Activated T-helper 1 cell treated with anti-CD3 and anti-CD28 coated beads, Interleukin-12 subunit alpha, Interleukin-12 subunit beta, Interleukin-2, Interleukin-4 antibody, amounts not matched to agents 30 ng/mL and 10 ng/mL and 1 ng/mL, durations not matched to agents 14 hours and 24 hours and 36 hours (primary cell): ENCODE measurements around the gene MTF1. TPM values are rescaled to one million over a fixed set of nuclear protein-coding genes. Genes with fewer than 3 reads are reported as not detected.
A peak's percentile ranks its signal among the peaks of the same experiment; 100 is the strongest.

Experiments used
- DNase-seq: peaks from one replicate; pipeline ENCODE4 v3.0.0; 2021; ENCODE audit warnings: low spot score
- H3K27ac Mint-ChIP-seq: one replicate; pipeline ENCODE4 v1.8.0; 2021; ENCODE audit warnings: mild to moderate bottlenecking, mixed read lengths
- H3K27me3 Mint-ChIP-seq: one replicate; pipeline ENCODE4 v1.8.0; 2022; ENCODE audit warnings: mild to moderate bottlenecking, moderate library complexity, mixed read lengths; ENCODE audit not compliant: insufficient read depth
- H3K36me3 Mint-ChIP-seq: one replicate; pipeline ENCODE4 v1.8.0; 2021; ENCODE audit warnings: low read depth, mixed read lengths
- H3K4me1 Mint-ChIP-seq: one replicate; pipeline ENCODE4 v1.8.0; 2021; ENCODE audit warnings: low read depth, mixed read lengths
- H3K4me3 Mint-ChIP-seq: one replicate; pipeline ENCODE4 v1.8.0; 2021; ENCODE audit warnings: mild to moderate bottlenecking, moderate library complexity, mixed read lengths
- H3K9me3 Mint-ChIP-seq: one replicate; pipeline ENCODE4 v1.8.0; 2021; ENCODE audit warnings: mixed read lengths
- intact Hi-C: fragments of 100-400 bp; cut with micrococcal nuclease; formaldehyde crosslinking; loops from one replicate; pipeline ENCODE4 v1.15.1; 2024
- total RNA-seq: library from RNA; stranded (reverse); gene quantifications from 2 replicates; pipeline ENCODE4 v1.2.3, GENCODE V29; 2022

MTF1 gene
- total RNA-seq, 1 donor from 2014 or later = 31.7 TPM

DNA sequence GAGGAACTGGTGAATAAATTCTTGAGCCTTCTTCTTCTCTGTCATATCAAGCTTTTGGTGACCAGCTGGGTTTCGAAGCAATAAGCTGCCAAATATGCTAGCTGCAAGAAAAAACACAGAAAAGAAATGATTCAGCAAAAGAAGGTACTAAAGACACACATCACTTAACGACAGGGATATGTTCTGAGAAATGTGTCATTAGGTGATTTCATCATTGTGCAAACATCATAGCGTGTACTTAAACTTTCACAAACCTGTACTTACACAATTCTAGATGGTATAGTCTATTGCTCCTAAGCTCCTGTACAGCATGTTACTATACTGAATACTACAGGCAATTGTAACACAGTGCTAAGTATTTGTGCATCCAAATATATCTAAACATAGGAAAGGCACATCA, 2.9 kb upstream of the MTF1 start:
- Mint-ChIP-seq H3K36me3 (peaks cover 24% of the 10 kb centered on the region), H3K27ac (peak overlapping the region; percentile 46), H3K9me3 (no peaks in the 10 kb centered on the region), H3K27me3 (no peaks in the 10 kb centered on the region), H3K4me1 (peaks cover 29% of the 10 kb centered on the region), H3K4me3 (peak overlapping the region; percentile 46)
- intact Hi-C loops = loop anchor here (10.0 kb wide), 1 partner anchor 152 kb away; the partner anchor contains the start of gene UTP11
- DNase-seq = no peak

DNA sequence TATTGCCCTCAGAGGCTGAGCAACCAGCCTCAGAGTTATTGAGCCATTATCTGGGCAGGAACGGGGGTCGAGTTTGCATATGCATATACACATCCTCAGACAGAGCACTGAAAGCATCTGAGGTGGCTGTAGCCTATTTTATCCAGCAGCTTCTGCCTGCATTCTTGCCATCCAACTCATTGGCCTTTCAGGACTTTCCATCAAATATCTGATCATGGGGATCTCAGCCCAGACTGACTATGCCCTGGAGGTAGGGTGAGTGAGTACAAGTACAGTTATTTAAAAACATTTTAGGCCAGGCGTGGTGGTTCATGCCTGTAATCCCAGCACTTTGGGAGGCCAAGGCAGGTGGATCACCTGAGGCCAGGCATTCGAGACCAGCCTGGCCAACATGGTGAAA, 1.8 kb upstream of the MTF1 start:
- intact Hi-C loops = loop anchor here (10.0 kb wide), 1 partner anchor 154 kb away; the partner anchor contains the start of gene UTP11
- H3K27me3 Mint-ChIP-seq = no peaks in the 10 kb centered on the region
- peak overlapping the region; percentile 95 for H3K4me3 Mint-ChIP-seq

DNA sequence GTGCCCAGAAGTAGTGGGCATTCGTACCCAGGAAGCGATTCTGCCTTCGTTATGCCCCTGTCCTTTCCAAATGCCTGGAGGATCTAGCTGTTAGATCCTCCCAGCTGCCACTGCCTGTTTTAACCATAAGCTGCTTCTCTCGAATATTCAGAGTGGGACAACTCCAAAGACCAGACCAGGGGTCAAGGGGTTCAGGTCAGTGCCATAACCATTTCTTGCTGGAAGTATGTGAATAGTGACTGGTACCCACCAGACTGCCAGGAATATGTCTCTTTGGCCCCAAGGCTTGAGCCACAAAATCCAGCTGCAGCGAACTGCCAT, 914 bp upstream of the MTF1 start:
- intact Hi-C loops = loop anchor here (1.0 to 10.0 kb wide), 3 partner anchors 52 to 168 kb away; partner anchors contain the start of genes CDCA8, UTP11 and YRDC

More for the DNA sequence above, 1.8 kb upstream of the MTF1 start:
- H3K27ac Mint-ChIP-seq = no peak overlapping the region
- peaks cover 28% of the 10 kb centered on the region for H3K36me3 Mint-ChIP-seq
- no peak for DNase-seq
- no peaks in the 10 kb centered on the region for H3K9me3 Mint-ChIP-seq
- H3K4me1 Mint-ChIP-seq = peaks cover 31% of the 10 kb centered on the region

DNA sequence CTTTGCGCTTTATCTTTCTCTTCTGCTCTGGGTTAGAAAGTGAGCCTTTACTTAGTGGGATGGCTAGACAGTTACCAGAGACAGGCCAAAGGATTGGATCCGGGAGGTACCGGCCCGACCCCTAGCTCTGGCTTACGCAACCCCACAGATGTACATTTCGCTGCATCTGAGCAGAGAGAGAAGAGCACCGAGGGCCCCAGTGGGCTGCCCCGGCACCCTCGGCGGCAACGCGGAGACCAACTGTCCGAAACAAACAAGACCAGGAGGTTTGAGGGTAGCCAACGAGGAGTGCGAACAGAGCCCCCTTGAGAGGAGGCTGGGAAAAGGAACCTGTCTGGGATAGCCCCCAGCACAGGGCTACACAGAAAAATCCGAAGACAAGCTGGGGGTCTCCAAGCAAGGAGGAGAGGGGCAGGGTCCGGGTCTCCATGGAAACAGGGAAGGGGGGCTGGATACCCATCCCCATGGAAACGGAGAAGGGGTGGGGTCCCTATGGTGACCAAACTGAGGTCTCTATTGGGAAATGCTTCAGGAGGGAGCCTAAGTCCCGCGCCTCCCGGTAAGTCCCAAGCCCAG, 373 bp downstream of the MTF1 start:
- Mint-ChIP-seq H3K27ac (peak overlapping the region; percentile 99), H3K4me3 (peak overlapping the region; percentile 95), H3K9me3 (no peaks in the 10 kb centered on the region), H3K4me1 (peaks cover 36% of the 10 kb centered on the region), H3K27me3 (no peaks in the 10 kb centered on the region), H3K36me3 (peaks cover 26% of the 10 kb centered on the region)
- peak; percentile 3 for DNase-seq
- intact Hi-C loops = loop anchor here (1.0 to 5.0 kb wide), 4 partner anchors 48 to 382 kb away; no protein-coding TSS in a partner anchor

More for the DNA sequence above, 914 bp upstream of the MTF1 start:
- Mint-ChIP-seq H3K36me3 (peaks cover 27% of the 10 kb centered on the region), H3K4me3 (peak overlapping the region; percentile 95), H3K9me3 (no peaks in the 10 kb centered on the region), H3K4me1 (peaks cover 28% of the 10 kb centered on the region), H3K27ac (peak overlapping the region; percentile 99), H3K27me3 (no peaks in the 10 kb centered on the region)
- DNase-seq = no peak

DNA sequence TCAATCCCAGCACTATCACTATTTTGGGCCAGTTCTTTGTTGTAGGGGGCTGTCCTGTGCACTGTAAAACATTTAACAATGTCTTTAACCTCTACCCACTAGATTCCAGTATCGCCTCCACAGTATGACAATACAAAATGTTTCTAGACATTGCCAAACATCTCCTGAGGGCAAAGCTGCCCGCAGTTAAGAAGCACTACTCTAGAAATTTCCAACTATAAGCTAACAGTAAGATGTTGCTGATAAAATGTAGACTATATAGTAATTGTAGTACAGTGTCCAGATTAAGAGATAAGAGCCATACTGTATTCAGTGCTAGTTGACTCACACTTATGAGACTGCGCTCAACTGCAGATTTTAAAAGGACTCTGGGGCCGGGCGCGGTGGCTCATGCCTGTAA, 5.0 kb downstream of the MTF1 start:
- peaks cover 41% of the 10 kb centered on the region for H3K4me1 Mint-ChIP-seq
- intact Hi-C loops = no loop called here
- H3K9me3 Mint-ChIP-seq = no peaks in the 10 kb centered on the region
- no peaks in the 10 kb centered on the region for H3K27me3 Mint-ChIP-seq
- no peak overlapping the region for H3K4me3 Mint-ChIP-seq
- H3K36me3 Mint-ChIP-seq = peaks cover 26% of the 10 kb centered on the region
- DNase-seq = no peak
- H3K27ac Mint-ChIP-seq = no peak overlapping the region

DNA sequence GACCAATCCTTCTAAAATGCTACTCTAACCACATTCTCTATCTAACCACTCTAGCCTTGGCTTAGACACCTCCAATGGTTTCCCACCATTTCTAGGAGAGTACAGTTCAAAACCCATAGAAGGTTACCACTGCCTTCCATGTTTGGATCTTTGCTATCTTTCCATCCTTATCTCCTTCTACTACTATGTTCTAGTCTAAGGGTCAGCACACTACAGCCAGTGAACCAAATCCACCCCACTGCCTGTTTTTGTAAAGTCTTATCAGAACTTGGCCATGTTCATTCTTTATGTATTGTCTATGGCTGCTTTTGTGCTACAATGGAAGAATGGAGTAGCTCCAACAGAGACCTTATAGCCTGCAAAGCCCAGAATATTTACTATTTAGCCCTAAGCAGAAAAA, 6.2 kb downstream of the MTF1 start:
- H3K4me1 Mint-ChIP-seq = peaks cover 35% of the 10 kb centered on the region
- H3K36me3 Mint-ChIP-seq = peaks cover 30% of the 10 kb centered on the region
- H3K27me3 Mint-ChIP-seq = no peaks in the 10 kb centered on the region
- no peak overlapping the region for H3K4me3 Mint-ChIP-seq
- H3K27ac Mint-ChIP-seq = no peak overlapping the region
- H3K9me3 Mint-ChIP-seq = no peaks in the 10 kb centered on the region
- no peak for DNase-seq
- intact Hi-C loops = no loop called here

DNA sequence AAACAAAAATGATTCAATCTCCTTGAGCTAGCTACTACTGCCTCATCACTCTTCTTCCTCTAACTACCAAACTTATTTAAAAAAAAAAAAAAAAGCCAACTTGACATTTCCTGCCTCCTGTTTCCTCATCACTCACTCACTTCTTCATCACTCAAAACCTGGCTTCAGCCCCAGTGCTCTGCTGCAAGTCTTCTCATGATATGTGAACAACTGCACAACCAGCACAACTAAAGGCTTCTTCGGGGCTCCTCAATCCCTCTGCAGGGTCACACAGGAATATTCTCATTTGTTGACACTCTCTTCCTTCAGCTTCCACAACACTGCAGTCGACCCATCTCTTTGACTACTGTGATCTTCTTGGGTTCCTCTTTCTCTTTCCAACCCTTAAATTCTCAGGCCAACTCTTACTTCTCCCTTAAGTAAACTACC, 7.6 kb downstream of the MTF1 start:
- no peak for DNase-seq
- H3K4me1 Mint-ChIP-seq = peaks cover 28% of the 10 kb centered on the region
- no peak overlapping the region for H3K4me3 Mint-ChIP-seq
- no peaks in the 10 kb centered on the region for H3K27me3 Mint-ChIP-seq
- peaks cover 28% of the 10 kb centered on the region for H3K36me3 Mint-ChIP-seq
- H3K9me3 Mint-ChIP-seq = no peaks in the 10 kb centered on the region
- intact Hi-C loops = no loop called here
- H3K27ac Mint-ChIP-seq = no peak overlapping the region

DNA sequence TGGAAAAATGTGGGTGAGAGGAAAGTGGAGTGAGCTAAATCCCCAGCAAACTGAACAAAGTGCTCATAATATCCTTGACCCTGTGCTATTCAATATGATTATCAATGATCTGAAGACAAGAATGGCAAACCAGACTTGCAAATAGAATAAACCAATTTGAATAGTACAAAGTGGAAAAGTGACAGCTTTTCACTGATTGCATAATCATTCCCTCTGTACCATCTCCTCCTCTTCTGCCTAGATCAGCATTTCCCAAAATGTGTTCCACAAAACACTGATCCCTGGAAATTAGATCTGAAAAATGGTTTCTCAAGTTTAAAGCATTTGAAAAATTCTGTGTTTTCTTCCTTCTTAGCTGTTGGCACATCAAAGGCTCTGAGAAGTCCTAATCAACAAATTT, 8.1 kb downstream of the MTF1 start:
- H3K27ac Mint-ChIP-seq = no peak overlapping the region

DNA sequence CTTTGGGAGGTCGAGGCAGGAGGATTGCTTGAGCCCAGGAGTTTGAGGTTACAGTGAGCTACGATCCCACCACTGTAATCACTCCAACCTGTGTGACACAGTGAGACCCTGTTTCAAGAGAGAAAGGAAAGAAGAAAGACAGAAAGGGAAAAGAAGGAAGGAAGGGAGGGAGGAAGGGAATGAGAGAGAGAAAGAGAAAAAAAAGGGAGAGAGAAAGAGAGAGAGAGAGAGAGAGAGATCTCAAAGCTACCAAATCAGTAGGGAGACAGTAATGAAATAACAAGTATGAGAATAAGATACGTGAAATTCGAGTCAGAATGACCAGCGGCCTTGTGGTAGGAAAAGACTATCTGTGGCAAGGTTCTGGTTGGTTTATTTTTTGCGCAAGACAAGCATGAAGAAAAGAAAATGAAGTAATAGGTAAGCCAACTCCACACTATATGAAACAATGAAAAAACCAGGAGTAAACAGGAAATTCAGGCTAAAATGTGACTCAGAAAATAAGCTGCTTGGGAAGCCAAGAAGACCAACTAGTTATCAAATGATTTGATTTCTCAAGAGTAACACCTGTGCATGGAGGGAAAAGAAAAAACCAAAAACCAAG, 8.9 kb downstream of the MTF1 start:
- no peak overlapping the region for H3K4me3 Mint-ChIP-seq
- DNase-seq = no peak
- intact Hi-C loops = no loop called here
- no peaks in the 10 kb centered on the region for H3K9me3 Mint-ChIP-seq
- H3K4me1 Mint-ChIP-seq = peaks cover 35% of the 10 kb centered on the region
- H3K27ac Mint-ChIP-seq = no peak overlapping the region
- H3K36me3 Mint-ChIP-seq = peaks cover 30% of the 10 kb centered on the region
- no peaks in the 10 kb centered on the region for H3K27me3 Mint-ChIP-seq

More for the DNA sequence above, 8.1 kb downstream of the MTF1 start:
- no peaks in the 10 kb centered on the region for H3K27me3 Mint-ChIP-seq
- H3K9me3 Mint-ChIP-seq = no peaks in the 10 kb centered on the region
- DNase-seq = no peak
- H3K36me3 Mint-ChIP-seq = peaks cover 26% of the 10 kb centered on the region
- H3K4me1 Mint-ChIP-seq = peaks cover 34% of the 10 kb centered on the region
- no peak overlapping the region for H3K4me3 Mint-ChIP-seq
- intact Hi-C loops = no loop called here

DNA sequence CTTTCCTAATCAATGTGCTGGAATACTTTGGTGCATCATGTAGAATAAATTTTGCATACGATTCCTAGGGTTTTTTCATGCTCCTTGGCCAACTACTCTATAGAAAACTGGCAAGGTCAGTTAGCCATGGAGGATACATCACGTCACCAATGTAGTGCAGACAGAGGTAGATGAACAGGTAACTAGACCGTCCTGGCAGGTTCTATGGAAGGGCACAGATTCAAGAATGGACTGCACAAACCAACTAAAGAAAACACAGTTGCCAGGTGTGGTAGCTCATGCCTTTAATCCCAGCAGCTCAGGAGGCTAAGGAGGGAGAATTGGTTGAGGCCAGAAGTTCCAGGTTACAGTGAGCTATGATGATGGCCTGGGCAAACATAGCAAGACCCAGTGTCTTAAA, 9.9 kb downstream of the MTF1 start:
- H3K4me3 Mint-ChIP-seq = no peak overlapping the region
- no peaks in the 10 kb centered on the region for H3K9me3 Mint-ChIP-seq
- peaks cover 32% of the 10 kb centered on the region for H3K36me3 Mint-ChIP-seq
- H3K27me3 Mint-ChIP-seq = no peaks in the 10 kb centered on the region
- intact Hi-C loops = no loop called here
- H3K4me1 Mint-ChIP-seq = peaks cover 36% of the 10 kb centered on the region
- H3K27ac Mint-ChIP-seq = no peak overlapping the region
- no peak for DNase-seq

DNA sequence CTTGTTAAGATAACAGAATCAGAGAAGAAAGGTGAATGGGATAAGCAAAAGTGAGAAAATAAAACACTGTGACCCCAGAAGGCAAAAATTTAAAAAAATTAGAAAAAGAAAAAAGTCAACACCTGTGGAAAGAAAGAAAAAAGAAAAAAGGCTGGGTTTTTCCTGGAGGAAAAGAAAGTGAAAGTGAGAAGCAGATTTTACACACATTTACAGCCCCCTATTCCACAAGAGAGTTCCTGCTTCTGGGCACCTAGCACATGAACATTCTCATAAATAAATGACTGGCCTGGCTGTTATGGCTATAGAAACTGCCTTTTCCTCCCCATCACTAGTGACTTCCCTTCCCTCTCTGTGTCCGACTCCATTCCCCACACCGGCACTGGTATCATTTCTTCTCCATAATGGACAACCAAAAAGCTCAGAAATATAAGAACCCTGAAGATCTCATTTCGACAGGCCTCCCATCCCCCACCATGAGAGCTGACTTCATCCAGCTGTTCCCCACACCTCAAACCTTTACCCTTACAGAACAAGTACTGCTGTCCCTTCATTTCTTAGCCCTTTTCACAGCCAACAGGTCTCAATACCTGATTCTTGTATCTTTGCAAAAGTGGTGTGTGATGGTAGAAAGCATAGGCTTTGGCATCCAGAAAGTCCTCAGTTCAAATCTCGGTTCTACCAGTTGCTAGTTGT, 12.6 kb downstream of the MTF1 start:
- Mint-ChIP-seq H3K4me3 (peak overlapping the region; percentile 50), H3K27me3 (no peaks in the 10 kb centered on the region), H3K9me3 (no peaks in the 10 kb centered on the region), H3K36me3 (peaks cover 23% of the 10 kb centered on the region), H3K27ac (peak overlapping the region; percentile 74), H3K4me1 (peaks cover 30% of the 10 kb centered on the region)
- intact Hi-C loops = no loop called here
- no peak for DNase-seq

DNA sequence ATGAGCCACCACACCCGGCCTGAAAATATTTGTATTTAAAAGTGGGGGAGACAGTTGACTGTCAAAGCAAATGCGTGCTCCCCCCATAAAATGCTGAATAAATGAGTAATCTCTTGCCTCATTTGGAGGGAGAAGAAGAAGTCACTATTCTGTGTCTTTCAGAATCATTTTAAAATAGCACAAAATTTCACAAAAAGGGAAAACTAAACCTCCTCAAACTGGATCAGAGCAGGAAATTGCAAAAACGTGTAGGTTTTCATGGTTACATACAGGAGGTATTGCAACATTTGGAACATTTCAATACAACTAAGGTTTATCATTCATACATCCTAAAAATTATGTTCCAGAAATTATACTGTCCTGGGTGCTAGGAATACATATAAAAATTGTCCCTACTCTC, 13.6 kb downstream of the MTF1 start:
- Mint-ChIP-seq H3K4me1 (peaks cover 30% of the 10 kb centered on the region), H3K27ac (no peak overlapping the region), H3K36me3 (peaks cover 23% of the 10 kb centered on the region), H3K4me3 (no peak overlapping the region), H3K27me3 (no peaks in the 10 kb centered on the region), H3K9me3 (no peaks in the 10 kb centered on the region)
- no peak for DNase-seq
- intact Hi-C loops = no loop called here

DNA sequence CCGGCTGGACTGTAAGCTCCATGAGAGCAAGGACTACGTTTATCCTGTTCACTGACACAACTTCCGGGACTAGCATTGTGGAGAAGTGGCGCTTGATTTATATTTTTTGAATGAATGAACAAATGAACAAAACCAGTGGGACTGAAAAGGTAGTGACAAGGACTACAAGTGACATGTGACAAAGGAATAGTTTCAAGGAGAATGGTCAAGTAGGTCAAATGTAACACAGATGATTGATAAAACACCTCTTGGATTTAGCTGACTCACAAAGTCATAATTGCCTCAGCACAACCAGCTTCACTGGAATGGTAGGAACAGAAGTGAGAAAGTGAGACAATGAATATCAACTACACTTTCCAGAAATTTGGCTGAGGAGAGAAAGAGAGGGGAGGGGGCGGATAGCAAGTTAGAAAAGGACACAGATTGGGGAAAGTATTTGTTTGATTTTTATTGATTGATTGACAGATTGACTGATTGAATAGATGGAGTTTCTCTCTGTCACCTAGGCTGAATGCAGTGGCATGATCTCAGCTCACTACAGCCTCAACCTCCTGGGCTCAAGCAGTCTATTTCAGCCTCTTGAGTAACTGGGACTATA, 14.2 kb downstream of the MTF1 start:
- intact Hi-C loops = no loop called here
- no peaks in the 10 kb centered on the region for H3K9me3 Mint-ChIP-seq
- H3K27me3 Mint-ChIP-seq = no peaks in the 10 kb centered on the region
- peak overlapping the region; percentile 16 for H3K27ac Mint-ChIP-seq
- DNase-seq = no peak
- H3K36me3 Mint-ChIP-seq = peaks cover 26% of the 10 kb centered on the region
- H3K4me1 Mint-ChIP-seq = peaks cover 30% of the 10 kb centered on the region
- no peak overlapping the region for H3K4me3 Mint-ChIP-seq
